Body of pancreas (tissue), 4 donors: ENCODE data around the gene RNF17.

Source experiments
- POLR2A ChIP-seq, 3 donors: fragments of 450-650 bp; IDR thresholded peaks; one replicate each; pipeline ENCODE4 v1.6.1; 2016; ENCODE audit warnings: antibody characterized with exemption in 3 of 3, mild to moderate bottlenecking in 2 of 3
- TF ChIP-seq, protein P1 (sequence below), 7 experiments: fragments of 450-650 bp in 4 of 7; fragments of 200-600 bp in 3 of 7; sonication (generic) in 3 of 7; IDR thresholded peaks; one replicate each; pipeline ENCODE4 v1.5.1; 2016 to 2019; ENCODE audit warnings: antibody characterized with exemption in 7 of 7

DNA sequence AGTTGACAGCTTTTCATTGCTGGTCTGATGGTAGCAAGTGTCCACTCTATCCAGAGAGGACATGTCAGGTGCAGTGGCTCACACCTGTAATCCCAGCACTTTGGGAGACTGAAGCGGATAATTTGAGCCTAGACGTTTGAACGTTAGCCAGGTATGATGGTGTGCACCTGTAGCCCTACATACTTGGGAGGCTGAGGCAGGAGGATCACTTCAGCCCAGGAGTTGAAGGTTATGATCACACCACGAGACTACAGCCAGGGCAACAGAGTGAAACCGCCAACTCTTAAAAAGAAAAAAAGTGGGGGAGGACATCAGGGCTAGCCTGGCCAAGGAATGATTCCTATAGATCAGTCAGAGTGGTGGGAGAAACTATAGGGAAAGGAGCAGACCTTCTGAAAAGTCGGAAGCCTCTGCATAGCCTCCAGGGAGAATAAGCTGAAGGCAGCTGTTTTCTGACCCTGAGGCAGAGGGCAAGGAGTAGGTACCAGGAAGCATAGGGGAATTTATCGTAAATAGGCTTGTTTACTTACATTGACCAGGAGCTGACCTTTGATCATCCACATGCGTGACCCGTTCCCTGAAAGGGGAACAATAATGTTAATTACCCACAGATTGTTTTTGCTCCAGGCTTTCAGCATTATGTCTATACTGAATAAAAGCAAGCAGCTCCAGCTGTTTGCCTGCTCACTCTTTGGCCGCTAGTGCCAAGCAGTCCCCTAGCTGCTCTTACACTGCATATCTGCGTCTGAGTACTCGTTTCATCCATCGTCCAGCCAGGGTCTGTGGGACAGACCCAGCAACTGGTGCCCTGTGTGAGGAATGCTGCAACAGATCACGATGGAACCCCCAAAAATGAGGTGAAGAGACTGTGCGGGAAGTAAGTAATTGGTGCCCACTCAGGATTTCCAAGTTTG lies 161.6 kb downstream of the RNF17 start:
- TF ChIP-seq, protein P1, sequence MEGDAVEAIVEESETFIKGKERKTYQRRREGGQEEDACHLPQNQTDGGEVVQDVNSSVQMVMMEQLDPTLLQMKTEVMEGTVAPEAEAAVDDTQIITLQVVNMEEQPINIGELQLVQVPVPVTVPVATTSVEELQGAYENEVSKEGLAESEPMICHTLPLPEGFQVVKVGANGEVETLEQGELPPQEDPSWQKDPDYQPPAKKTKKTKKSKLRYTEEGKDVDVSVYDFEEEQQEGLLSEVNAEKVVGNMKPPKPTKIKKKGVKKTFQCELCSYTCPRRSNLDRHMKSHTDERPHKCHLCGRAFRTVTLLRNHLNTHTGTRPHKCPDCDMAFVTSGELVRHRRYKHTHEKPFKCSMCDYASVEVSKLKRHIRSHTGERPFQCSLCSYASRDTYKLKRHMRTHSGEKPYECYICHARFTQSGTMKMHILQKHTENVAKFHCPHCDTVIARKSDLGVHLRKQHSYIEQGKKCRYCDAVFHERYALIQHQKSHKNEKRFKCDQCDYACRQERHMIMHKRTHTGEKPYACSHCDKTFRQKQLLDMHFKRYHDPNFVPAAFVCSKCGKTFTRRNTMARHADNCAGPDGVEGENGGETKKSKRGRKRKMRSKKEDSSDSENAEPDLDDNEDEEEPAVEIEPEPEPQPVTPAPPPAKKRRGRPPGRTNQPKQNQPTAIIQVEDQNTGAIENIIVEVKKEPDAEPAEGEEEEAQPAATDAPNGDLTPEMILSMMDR (IDR thresholded peaks at IDR 0.05): no peak
- no peak for TF ChIP-seq POLR2A (IDR thresholded peaks at IDR 0.05)
